Measurements from ENCODE around the gene MED25.
"Not testable (repeated sequence)": the region's sequence is repeated elsewhere in the genome, so short reads cannot be mapped to it uniquely, and the experiment has no call there.

Gene MED25

DNA sequence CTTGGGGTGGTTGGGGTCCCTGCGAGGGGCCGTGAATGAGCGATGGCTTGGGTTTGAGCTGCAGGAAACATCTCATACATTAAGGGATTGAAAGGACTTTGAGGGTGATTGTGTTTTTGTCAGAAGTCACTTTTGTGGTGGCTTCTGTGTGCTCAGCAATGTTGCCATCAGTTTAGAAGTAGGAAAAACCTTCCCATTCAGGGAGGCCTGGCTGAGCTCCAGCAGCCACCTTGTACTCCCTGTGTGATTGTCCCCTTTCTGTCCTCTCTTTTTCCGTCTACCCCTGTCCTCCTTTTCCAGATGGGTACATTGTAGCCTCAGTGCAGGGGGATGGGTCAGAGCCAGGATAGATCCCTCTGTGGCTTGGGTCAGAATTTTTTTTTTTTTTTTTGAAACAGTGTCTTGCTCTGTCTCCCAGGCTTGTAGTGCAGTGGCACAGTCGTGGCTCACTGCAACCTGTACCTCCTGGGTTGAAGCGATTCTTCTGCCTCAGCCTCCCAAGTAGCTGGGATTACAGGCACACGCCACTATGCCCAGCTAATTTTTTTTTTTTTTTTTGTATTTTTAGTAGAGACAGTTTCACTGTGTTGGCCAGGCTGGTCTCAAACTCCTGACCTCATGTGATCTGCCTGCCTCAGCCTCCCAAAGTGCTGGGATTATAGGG, 1.5 kb downstream of the MED25 start:
- not testable (repeated sequence) for DNase-seq

DNA sequence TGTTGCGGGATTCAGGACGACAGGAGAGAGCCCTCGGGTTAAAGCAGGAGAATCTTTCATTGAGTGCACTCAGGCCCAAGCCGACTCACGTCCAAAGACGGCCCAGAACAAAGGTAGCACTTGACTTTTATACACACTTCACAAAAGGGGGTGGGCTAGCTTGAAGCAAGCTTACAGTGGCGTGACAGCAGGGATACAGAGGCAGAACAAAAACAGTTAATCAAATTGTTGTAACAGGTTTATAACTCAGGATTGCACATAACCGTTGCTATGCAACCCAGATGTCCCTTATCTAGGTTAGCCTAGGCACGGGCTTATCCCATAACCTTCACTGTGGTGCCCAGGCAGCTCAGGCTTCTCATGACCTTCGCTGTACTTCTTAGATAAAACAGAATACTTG, 2.0 kb downstream of the MED25 start:
- DNase-seq, result peak; percentile 16

DNA sequence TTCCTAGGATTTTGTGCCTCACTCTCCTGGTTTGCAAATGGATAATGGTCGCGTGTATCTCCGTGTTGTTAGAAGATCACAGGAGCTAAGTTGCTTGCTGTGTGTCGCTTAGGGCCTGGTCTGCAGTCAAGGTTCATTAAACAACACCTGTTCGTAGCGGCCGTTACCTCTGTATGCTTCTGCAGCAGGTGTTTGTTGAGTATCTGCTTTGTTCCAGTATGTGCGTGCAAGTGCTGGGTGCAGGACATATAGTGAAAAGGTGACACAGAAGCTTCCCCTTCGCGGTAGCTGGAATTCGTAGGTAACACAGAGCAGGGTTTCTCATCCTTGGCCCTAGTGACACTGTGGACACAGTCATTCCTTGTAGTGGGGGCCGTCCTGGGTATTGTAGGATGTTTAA, 5.4 kb downstream of the MED25 start:
- no peak for DNase-seq

DNA sequence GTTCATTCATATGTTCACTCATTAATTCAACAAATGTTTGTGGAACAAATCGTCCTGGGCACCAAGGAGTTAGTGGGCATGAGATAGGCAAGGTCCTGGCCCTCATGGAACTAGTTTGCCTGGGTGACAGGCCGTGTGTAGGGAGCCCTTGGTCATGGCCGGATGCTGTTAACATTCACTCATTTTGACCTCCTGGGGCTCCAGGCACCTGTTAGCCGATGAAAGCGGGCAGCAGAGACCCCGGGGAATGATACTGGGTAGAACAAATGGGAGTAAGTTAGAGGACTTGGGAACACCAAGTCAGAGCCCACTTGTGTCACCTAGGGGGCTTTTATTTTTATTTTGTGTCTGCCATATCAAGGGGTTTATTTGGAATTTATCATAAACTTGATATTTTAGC, 6.6 kb downstream of the MED25 start:
- no peak for DNase-seq

DNA sequence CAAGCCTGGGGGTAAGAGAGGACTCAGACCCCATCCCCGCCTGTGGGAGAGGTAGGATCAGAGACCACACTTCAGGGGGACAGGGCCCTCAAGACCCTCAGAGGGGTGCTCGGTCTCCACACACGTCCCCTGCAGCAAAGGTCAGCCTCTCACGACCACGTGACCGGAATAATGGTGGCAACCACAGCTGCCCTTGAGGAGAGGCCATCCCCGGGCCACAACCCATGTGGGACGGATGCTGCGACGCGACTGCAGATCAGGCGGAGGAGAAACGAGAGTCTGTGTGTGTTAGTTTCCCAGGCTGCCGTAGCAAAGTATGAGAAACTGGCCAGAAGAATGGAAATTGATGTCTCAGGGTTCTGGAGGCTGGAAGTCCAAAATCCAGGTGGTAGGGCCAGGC, 8.9 kb downstream of the MED25 start:
- no peak for DNase-seq

DNA sequence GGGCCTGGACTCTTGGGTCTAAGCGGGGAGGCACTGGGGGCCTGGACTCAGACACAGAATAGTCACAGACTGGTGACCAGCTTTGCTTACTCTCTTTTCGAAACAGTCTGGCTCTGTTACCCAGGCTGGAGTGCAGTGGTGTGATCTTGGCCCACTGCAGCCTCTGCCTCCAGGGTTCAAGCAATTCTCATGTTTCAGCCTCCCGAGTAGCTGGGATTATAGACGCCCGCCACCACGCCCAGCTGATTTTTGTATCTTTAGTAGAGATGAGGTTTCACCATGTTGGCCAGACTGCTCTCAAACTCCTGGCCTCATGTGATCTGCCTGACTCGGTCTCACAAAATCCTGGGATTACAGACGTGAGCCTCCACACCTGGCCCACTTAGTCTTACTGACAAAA, 11.1 kb downstream of the MED25 start:
- no peak for DNase-seq

DNA sequence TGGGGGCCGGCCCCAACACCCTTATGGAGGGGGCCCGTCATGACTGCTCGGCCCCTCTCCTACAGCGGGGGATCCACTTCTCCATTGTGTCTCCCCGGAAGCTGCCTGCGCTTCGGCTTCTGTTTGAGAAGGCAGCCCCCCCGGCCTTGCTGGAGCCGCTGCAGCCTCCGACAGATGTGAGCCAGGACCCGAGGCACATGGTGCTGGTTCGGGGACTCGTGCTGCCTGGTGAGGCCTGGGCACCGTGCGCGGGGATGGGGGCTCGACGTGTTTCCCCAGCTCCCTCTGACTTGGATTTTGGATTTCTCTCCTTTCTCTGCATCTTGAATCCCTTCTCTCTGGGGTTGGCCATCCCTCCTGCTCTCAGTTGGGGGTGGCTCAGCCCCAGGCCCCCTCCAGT, 11.6 kb downstream of the MED25 start:
- DNase-seq, result no peak

DNA sequence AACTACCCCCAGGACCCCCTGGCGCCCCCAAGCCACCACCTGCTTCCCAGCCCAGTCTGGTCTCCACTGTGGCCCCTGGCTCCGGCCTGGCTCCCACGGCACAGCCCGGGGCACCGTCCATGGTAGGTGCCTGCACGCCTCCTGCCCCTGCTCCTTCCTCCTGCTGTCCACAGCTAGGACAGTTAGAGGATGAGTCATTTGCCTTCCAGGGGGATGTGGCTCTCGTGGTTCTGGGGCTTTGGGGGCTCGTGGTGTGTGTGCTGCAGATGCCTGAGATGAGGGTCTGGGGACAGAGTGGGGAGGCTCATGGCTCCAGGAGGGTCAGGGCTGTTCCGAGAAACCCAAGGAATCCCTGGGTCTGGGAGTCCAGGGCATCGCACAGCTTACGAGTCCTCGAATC, 12.7 kb downstream of the MED25 start:
- no peak for DNase-seq

DNA sequence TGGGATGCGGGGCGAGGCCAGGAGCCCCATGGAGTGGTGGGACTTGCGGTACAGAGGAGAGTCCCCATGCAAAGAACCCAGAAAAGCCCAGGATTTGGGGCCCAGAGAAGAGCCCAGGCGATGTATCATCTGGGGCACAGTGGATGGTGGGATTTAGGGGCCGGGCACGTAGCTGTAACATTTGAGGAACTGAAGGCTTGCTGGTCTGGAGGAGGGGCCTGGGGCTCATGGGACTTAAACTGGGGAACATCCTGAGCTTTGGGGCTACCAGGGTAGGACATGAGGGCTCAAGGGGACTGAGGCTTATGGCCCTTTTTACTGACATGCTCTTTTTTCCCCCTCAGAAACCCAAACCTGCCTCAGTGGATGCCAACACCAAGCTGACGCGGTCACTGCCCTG, 13.5 kb downstream of the MED25 start:
- DNase-seq, result no peak

DNA sequence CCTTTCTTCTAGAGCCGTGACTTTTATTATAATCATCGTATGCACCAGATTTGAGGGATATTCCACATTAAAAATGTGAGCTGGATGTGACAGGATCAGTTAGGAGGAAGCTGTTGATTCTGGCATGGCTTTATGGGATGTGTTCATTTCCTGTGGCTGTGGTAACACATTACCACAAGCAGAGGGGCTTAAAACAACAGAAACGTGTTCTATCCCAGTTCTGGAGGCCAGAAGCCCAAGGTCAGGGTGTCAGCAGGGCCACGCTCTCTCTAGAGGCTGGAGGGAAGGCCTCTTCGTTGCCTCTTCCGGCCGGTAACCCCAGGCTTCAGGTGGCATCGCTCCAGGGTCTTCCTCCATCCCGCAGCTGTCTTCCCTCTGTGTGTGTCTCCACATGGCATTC, 14.5 kb downstream of the MED25 start:
- DNase-seq, result no peak

DNA sequence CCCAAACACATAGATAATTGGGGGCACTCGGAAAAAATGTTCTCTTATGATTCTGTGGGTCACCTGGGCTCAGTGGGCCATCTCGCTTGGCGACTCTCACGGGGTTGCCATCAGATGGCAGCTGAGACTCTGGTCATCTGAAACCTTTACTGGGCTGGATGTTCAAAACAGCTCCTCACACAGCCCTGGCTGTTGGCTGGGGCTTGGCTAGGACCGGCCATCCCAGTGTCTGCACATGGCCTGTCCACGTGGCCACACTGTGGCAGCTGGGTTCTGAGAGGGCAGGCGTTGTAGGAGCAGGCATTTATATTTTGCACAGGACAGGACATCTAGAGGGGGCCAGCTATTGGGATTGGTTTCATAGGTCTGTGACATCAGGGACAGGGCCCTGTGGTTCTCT, 15.5 kb downstream of the MED25 start:
- DNase-seq, result no peak

DNA sequence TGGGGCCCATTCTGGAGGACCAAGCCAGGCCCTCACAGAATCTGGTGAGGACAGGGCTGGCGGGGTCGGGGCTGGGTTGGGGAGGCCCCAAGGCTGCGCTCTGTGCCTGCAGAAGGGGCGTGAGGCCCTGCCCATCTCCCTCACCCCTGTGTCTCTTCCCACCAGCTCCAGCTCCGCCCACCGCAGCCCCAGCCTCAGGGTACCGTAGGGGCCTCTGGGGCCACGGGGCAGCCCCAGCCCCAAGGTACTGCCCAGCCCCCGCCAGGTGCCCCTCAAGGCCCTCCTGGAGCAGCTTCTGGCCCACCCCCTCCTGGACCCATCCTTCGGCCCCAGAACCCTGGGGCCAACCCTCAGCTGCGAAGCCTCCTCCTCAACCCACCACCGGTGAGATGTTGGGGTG, 17.5 kb downstream of the MED25 start:
- no peak for DNase-seq

DNA sequence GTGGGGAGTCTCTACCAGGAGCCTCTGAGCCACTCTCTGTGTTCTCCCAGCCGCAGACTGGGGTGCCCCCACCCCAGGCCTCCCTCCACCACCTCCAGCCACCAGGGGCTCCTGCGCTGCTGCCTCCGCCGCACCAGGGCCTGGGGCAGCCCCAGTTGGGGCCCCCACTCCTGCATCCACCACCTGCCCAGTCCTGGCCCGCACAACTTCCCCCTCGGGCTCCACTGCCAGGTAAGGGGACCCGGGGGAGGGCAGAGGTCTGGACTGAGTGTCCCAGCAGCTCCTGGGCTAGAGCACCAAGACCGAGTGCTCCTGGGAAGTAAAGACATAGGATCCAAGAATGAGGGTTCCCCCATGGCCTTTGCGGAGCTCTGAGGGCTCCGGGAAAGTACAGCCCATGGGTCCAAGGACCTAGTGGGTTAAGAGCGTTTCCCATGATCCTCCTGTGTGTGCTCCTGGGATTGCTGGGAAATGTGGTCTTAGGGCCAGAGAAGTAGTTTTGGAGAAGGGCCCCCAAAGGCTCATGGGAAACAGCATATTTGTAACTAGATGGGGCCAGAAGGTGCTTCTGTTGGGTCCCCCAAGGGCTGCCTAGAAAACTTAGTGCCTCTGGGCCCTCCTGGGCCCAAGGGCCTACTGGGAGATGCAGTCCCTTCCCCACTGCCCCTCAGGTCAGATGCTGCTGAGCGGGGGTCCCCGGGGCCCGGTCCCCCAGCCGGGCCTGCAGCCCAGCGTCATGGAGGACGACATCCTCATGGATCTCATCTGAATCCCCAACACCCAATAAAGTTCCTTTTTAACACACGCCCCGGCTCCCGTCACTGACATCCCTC, 18.3 kb downstream of the MED25 start:
- DNase-seq, result no peak

DNA sequence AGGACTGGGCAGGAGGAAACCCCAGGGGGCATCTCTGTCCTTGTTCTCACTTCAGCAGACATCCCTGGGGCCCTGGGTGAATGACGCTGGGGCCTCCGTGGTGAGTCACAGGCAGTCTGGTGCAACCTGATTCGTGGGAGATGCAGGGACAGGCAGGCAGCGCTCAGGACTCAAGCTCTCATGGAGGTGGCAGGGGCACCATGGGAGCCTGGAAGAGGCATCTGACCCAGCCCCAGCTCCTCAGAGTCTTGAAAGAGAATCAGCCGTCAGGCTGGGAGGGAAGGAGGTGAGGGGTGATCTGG, 18.9 kb downstream of the MED25 start:
- DNase-seq, result no peak

DNA sequence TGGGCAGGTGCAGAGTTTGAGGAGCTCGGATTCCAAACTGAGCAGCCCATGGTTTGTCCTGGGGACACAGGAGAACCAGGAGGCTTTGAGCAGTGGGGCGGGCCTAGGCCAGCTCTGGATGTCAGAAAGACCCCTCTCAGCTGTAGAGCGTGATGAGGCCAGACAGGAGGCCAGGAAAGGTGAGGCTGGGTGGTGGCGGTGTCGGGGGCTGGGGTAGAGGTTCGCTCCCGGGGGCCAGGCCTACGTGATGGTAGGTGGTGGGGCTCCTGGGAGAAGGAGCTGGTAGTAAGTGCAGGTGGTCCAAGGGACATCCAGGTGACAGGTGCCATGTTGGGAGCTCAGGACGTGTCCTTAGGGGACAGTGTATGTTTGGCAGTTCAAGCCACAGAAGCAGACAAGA, 19.3 kb downstream of the MED25 start:
- no peak for DNase-seq

DNA sequence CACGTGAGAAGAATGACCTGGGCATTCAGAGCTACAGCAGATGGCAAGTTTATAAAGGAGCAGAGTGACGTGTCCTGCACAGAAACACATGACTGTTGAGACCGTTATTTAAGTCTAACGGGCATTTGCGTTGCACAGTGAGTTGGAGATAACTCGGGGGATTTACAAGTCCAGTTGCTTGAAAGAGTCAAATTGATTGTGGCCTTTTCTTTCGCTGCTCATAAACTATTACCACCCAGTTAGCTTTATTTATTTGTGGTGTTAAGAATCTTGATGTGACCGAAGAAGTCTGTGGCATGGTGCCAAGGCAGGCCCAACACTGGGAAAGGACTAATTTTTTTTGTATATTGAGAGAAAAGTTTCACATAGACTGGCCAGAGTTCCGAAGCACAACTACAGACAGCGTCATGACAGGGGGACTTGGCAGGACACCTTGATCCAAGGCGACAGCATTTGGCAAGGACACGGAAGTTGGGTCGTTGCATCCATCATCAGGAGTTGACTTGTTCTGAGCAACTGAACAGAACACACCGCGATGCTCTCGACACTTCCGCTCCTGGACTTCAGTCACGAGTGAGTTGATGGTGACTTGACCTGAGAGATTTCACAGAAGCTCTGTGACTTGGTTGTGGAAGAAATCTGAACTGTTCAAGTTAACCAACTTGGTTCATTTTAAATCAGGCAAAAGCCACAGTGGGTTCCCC, 20.9 kb downstream of the MED25 start:
- no peak for DNase-seq

DNA sequence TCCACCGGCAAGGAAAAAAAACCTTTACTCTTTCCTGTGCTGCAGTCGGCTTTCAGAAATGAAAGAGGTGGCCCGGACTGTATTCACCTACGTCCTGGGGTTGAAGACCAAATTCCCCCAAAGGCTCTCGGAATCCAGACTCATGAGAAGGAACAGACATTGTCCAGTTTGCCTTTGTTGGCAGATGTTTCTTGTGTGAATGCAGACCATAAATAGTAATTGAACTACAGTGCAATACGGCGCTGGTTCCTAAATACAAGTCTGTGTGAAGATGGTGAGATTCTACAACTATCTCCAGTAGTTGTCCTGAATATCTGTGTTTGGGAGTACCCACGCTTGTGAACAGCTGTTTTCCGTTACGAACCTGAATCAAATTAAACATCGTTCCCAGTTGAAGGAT, 21.6 kb downstream of the MED25 start:
- DNase-seq, result no peak

DNA sequence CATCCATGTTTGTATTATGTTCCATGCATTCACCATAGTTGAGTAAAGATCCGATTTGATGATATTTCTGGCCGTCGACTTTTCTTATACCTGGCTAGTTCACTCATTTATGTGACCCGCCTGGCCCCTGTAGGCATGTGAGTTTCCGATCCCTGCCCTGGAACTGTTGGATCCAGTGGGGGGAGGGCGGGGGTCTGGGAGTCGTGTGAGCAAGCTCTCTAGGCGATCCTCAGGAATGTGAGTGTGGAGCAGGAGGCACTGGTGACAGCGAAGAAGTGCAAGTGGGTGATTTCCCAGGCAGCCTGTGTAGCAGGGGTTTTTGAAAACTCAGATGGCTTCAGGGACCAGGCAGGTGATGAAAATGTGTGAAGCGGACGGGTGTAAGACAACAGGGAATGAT, 22.2 kb downstream of the MED25 start:
- DNase-seq, result no peak

DNA sequence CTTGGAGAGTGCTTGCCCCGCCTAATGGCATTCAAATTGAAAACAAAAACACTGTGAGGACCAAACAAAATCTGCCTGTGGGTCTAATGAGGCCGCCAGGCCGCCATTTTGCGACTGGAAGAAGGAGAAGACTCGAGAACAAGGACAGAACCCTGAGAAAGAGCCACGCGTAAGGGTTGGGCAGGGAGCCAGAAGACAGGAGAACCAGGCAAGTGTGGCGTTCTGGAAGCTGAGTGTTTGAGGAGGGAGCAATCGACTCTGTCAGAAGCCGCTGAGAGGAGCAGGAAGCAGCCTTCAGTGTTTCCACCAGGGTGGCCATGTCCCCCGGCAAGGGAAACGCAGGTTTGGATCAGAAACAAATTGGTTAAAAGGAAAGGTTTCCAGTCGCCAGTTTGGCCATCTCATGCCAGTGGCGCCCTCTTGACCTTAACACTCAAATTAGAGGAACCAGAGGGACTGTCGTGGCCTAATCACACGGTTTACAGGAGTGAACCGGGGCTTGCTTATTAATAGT, 22.7 kb downstream of the MED25 start:
- DNase-seq, result no peak

DNA sequence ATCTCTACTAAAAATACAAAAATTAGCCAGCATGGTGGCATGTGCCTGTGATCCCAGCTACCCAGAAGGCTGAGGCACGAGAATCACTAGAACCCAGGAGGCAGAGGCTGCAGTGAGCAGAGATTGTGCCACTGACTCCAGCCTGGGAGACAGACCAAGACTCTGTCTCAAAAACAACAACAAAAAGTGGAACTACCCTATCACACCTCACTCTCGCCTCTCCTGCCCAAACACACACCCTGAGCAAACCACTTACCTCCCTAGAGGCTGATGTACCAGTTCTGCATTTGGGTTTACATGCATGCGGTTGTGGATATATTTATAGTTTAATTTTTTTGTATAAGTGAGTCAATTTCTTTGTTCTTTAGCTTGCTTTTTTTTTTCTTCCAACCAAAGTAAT, 25.2 kb downstream of the MED25 start:
- DNase-seq, result no peak

DNA sequence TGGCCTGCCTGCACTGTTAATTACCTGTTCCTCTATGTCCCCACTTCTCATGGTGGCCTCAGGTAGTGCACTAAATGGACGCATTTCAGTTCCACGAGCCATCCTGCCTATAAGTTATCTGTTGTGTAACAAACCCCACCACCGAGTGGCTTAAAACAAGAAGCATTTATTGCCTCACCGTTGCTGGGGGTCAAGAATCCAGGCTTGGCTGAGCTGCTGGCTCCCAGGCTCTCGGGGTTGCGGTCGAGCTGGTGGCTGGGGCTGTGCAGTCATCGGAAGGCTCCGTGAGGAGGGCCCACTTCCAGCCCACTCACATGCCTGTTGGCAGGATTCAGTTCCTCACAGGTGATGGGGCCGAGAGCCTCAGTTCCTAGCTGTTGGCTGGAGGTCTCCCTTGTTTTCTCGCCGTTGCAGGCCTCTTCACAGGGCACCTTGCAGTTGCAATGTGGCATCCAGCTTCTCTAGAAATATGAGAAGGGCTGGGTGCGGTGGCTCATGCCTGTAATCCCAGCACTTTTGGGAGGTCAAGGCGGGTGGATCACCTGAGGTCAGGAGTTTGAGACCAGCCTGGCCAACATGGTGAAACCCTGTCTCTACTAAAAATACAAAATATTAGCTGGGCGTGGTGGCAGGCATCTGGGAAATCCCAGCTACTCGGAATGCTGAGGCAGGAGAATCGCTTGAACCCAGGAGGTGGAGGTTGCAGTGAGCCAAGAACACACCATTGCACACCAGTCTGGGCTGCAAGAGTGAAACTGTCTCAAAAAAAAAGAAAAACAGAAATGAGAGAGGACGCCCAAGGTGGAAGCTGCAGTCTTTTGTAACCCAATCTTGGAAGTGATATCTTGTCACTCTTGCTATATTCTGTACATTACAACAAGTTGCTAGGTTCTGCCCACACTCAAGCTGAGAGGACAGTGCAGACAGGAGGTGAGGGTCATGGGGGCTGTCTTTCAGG, 26.3 kb downstream of the MED25 start:
- no peak for DNase-seq

DNA sequence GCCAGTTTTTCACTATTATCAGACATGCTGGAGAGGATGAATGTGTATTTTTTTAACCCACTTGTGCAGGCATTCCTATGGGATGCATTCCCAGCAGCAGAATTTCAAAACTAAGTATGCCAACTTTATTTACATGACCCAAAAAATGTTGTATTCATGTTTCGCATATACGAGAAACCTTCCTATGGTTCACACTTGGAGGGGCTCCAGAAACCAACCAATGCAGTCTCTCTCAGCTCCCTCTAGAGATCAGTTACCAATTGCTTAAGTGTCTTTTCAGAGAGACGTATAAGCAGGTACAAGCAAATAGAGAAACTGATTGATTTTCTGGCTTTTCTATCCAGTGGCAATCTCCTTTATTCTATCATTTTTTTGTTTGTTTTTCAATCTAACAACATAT, 27.3 kb downstream of the MED25 start:
- no peak for DNase-seq

DNA sequence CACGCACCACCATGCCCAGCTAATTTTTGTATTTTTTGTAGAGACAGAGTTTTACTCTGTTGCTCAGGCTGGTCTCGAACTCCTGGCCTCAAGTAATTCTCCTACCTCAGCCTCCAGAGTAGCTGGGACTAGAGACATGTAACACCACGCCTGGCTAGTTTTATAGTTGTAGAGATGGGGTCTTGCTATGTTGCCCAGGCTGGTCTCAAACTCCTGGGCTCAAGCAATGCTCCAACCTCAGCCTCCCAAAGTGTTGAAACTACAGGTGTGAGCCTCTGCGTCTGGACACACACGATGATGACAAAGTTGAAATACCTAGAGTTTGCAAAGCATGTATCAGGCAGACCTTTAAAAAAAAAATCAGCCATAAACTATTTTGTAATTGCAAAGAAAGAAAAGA, 28.3 kb downstream of the MED25 start:
- no peak for DNase-seq

Data from left hindlimb (tissue), 1 donor.